HCT116 (cell line): Measurements from ENCODE around the gene MPC1. TPM values are rescaled to one million over a fixed set of nuclear protein-coding genes. Genes with fewer than 3 reads are reported as not detected.

Experiments used
- ATAC-seq: fragments of 200-7000 bp; cut with Tn5 transposase; 2 replicates; pipeline ENCODE4 v1.9.1; 2020; ENCODE audit warnings: mild to moderate bottlenecking, moderate library complexity
- BruUV-seq: library from RNA; stranded (reverse); fragments of 400-500 nt; replicated peaks from 2 replicates; lab custom pipeline; 2021; lab: Mats Ljungman, UMichigan
- CTCF ChIA-PET: fragments of 300-600 bp; sonication (Branson Sonifier 250); formaldehyde crosslinking; loops from one replicate; lab custom pipeline; 2021; ENCODE audit warnings: antibody characterized with exemption; lab: Charles Lee
- POLR2A ChIA-PET: fragments of 300-600, 350-600 bp; sonication (Branson Sonifier 250); formaldehyde crosslinking; loops from one replicate; lab custom pipeline; 2021; ENCODE audit warnings: antibody characterized with exemption; lab: Charles Lee
- RAD21 ChIA-PET, 2 experiments: fragments of 300-600 bp; sonication (Branson Sonifier 250); formaldehyde crosslinking; loops; one replicate each; lab custom pipeline; 2023; ENCODE audit warnings: low total read pairs in 2 of 2; ENCODE audit not compliant: uncharacterized antibody in 2 of 2, unreplicated experiment in 2 of 2, low non-redundant PET in 1 of 2; lab: Charles Lee
- DNase-seq: peaks from one replicate; pipeline ENCODE4 v3.0.0-alpha.2; 2010; ENCODE audit warnings: low read depth, low spot score
- H2AFZ ChIP-seq: fragments of 200-600 bp; shearing (Covaris generic), sonication (generic); 2 replicates; pipeline ENCODE4 v1.6.1; 2017; ENCODE audit warnings: low read depth, mixed run types, mixed read lengths, antibody characterized with exemption, low read length; ENCODE audit not compliant: poor library complexity, severe bottlenecking
- H3K27ac ChIP-seq: 2 replicates; pipeline ENCODE4 v1.5.1; 2012; ENCODE audit warnings: low read depth, low read length
- H3K27me3 ChIP-seq: fragments of 200-600 bp; sonication (generic); 2 replicates; pipeline ENCODE4 v1.6.1; 2016; ENCODE audit warnings: mixed run types, low read length, mixed read lengths; ENCODE audit not compliant: insufficient read depth
- H3K36me3 ChIP-seq, 2 experiments: fragments of 200-500 bp in 1 of 2; fragments of 200-600 bp in 1 of 2; sonication (Bioruptor generic) in 1 of 2; sonication (generic) in 1 of 2; 2 replicates each; pipeline versions ENCODE4 v1.5.1 to v1.6.1; 2014 to 2016; ENCODE audit warnings: low read length in 2 of 2, inconsistent platforms in 1 of 2, mixed read lengths in 1 of 2, mixed run types in 1 of 2; ENCODE audit not compliant: insufficient read depth in 2 of 2, control insufficient read depth in 1 of 2
- H3K4me1 ChIP-seq, 2 experiments: fragments of 200-600 bp in 1 of 2; sonication (generic) in 1 of 2; 2 replicates each; pipeline versions ENCODE4 v1.5.1 to v1.6.1; 2012 to 2017; ENCODE audit warnings: low read length in 2 of 2, inconsistent platforms in 1 of 2, mild to moderate bottlenecking in 1 of 2, mixed read lengths in 1 of 2, mixed run types in 1 of 2, moderate library complexity in 1 of 2; ENCODE audit not compliant: insufficient read depth in 2 of 2, control insufficient read depth in 1 of 2
- H3K4me2 ChIP-seq: fragments of 200-600 bp; sonication (generic); 2 replicates; pipeline ENCODE4 v1.6.1; 2017; ENCODE audit warnings: mixed run types, low read length, mixed read lengths
- H3K4me3 ChIP-seq, 2 experiments: fragments of 200-600 bp in 1 of 2; sonication (generic) in 1 of 2; replicated peaks in 1 of 2; 2 replicates each; pipeline ENCODE4 v1.5.1; 2011 to 2016; ENCODE audit warnings: low read length in 2 of 2, control low read depth in 1 of 2, low read depth in 1 of 2, mild to moderate bottlenecking in 1 of 2, mixed read lengths in 1 of 2, mixed run types in 1 of 2
- H3K79me2 ChIP-seq: fragments of 200-600 bp; sonication (generic); 2 replicates; pipeline ENCODE4 v1.6.1; 2017; ENCODE audit warnings: mild to moderate bottlenecking, mixed run types, low read length, moderate library complexity, mixed read lengths; ENCODE audit not compliant: insufficient read depth
- H3K9ac ChIP-seq: fragments of 200-600 bp; sonication (generic); 2 replicates; pipeline ENCODE4 v1.6.1; 2016; ENCODE audit warnings: low read length, mixed read lengths
- H3K9me2 ChIP-seq: fragments of 200-600 bp; sonication (generic), shearing (Covaris generic); 2 replicates; pipeline ENCODE4 v1.6.1; 2017; ENCODE audit warnings: mixed run types, mild to moderate bottlenecking, moderate library complexity; ENCODE audit not compliant: insufficient read depth
- H3K9me3 ChIP-seq, 2 experiments: fragments of 200-500 bp in 1 of 2; fragments of 200-600 bp in 1 of 2; sonication (Bioruptor generic) in 1 of 2; sonication (generic) in 1 of 2; 2 replicates each; pipeline ENCODE4 v1.6.1; 2014 to 2017; ENCODE audit warnings: low read length in 2 of 2, mixed read lengths in 2 of 2, inconsistent platforms in 1 of 2, low read depth in 1 of 2, mild to moderate bottlenecking in 1 of 2, mixed run types in 1 of 2, moderate library complexity in 1 of 2; ENCODE audit not compliant: control insufficient read depth in 1 of 2, insufficient read depth in 1 of 2
- H4K20me1 ChIP-seq: fragments of 200-600 bp; sonication (generic), shearing (Covaris generic); 2 replicates; pipeline ENCODE4 v1.6.1; 2017; ENCODE audit warnings: mixed run types, mild to moderate bottlenecking, moderate library complexity; ENCODE audit not compliant: insufficient read depth
- RAD21 ChIP-seq: IDR thresholded peaks from 2 replicates; pipeline ENCODE4 v1.6.1; 2012; ENCODE audit warnings: low read depth, mild to moderate bottlenecking
- intact Hi-C: fragments of 100-400 bp; cut with micrococcal nuclease; formaldehyde crosslinking; loops from 2 replicates; pipeline ENCODE4 v1.10.0; 2022
- total RNA-seq: library from RNA; stranded (reverse); gene quantifications from one replicate; pipeline ENCODE4 v1.2.1, GENCODE V29; 2021; ENCODE audit not compliant: unreplicated experiment
- TF ChIP-seq, protein P1 (sequence below): IDR thresholded peaks from 2 replicates; pipeline ENCODE4 v1.6.1; 2012
- TF ChIP-seq, protein P2 (sequence below), 3 experiments: fragments of 200-600 bp in 1 of 3; sonication (generic) in 1 of 3; IDR thresholded peaks in 2 of 3; conservative IDR thresholded peaks in 1 of 3; 2 replicates each; pipeline ENCODE4 v1.5.1; 2012 to 2017; ENCODE audit warnings: low read depth in 2 of 3, low read length in 2 of 3, antibody characterized with exemption in 1 of 3, borderline replicate concordance in 1 of 3, control low read depth in 1 of 3, mild to moderate bottlenecking in 1 of 3, mixed read lengths in 1 of 3, mixed run types in 1 of 3, moderate library complexity in 1 of 3; ENCODE audit not compliant: insufficient read depth in 1 of 3

Gene MPC1
- total RNA-seq, 1 experiment from 2014 or later: 15.9 TPM

- Histone ChIP-seq H2AFZ (no peak overlapping the region), H3K9me3 (no peaks in the 10 kb centered on the region), H3K4me1 (no peaks in the 10 kb centered on the region), H3K9ac (no peak overlapping the region), H3K9me2 (no peaks in the 10 kb centered on the region), H3K4me3 (no peak overlapping the region), H3K36me3 (no peaks in the 10 kb centered on the region)
- POLR2A ChIA-PET: no interaction called here
- intact Hi-C loops: no loop called here
- CTCF ChIA-PET: no interaction called here
- ATAC-seq: no peak
- BruUV-seq: no TSS peak
- RAD21 ChIA-PET: no interaction called here
- no peak for DNase-seq
- TF ChIP-seq, protein P1, sequence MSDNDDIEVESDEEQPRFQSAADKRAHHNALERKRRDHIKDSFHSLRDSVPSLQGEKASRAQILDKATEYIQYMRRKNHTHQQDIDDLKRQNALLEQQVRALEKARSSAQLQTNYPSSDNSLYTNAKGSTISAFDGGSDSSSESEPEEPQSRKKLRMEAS: no peak
- TF ChIP-seq, all 23 proteins: peak for 0
- no peaks in the 10 kb centered on the region for H3K27me3 ChIP-seq
- no peak overlapping the region for H3K27ac ChIP-seq
- H3K4me2 ChIP-seq: no peak overlapping the region
- H3K79me2 ChIP-seq: no peaks in the 10 kb centered on the region
- H4K20me1 ChIP-seq: no peaks in the 10 kb centered on the region
Measured at GRCh38 chr6:166408936-166409755, 26.4 kb upstream of the MPC1 start.

GRCh38 chr6:166406197-166406596 lies 23.5 kb upstream of the MPC1 start:
- CTCF ChIA-PET: no interaction called here
- H3K4me2 ChIP-seq: no peak overlapping the region
- no peaks in the 10 kb centered on the region for H3K9me3 ChIP-seq
- H4K20me1 ChIP-seq: no peaks in the 10 kb centered on the region
- RAD21 ChIA-PET: no interaction called here
- intact Hi-C loops: no loop called here
- BruUV-seq: no TSS peak
- H3K36me3 ChIP-seq: no peaks in the 10 kb centered on the region
- DNase-seq: no peak
- no peak overlapping the region for H2AFZ ChIP-seq
- H3K4me1 ChIP-seq: no peaks in the 10 kb centered on the region
- H3K79me2 ChIP-seq: no peaks in the 10 kb centered on the region
- H3K27me3 ChIP-seq: no peaks in the 10 kb centered on the region
- H3K4me3 ChIP-seq: no peak overlapping the region
- POLR2A ChIA-PET: no interaction called here
- H3K9me2 ChIP-seq: no peaks in the 10 kb centered on the region
- no peak overlapping the region for H3K9ac ChIP-seq
- no peak overlapping the region for H3K27ac ChIP-seq
- TF ChIP-seq, protein P2, sequence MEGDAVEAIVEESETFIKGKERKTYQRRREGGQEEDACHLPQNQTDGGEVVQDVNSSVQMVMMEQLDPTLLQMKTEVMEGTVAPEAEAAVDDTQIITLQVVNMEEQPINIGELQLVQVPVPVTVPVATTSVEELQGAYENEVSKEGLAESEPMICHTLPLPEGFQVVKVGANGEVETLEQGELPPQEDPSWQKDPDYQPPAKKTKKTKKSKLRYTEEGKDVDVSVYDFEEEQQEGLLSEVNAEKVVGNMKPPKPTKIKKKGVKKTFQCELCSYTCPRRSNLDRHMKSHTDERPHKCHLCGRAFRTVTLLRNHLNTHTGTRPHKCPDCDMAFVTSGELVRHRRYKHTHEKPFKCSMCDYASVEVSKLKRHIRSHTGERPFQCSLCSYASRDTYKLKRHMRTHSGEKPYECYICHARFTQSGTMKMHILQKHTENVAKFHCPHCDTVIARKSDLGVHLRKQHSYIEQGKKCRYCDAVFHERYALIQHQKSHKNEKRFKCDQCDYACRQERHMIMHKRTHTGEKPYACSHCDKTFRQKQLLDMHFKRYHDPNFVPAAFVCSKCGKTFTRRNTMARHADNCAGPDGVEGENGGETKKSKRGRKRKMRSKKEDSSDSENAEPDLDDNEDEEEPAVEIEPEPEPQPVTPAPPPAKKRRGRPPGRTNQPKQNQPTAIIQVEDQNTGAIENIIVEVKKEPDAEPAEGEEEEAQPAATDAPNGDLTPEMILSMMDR (IDR thresholded peaks at IDR 0.05 in 2 of 3, conservative IDR thresholded peaks at IDR 0.05 in 1 of 3; ENCODE audit: borderline replicate concordance in 1 of 3, insufficient read depth in 1 of 3, low read depth in 2 of 3, low read length in 2 of 3): no peak
- no peak for TF ChIP-seq RAD21
- no peak for ATAC-seq
